ENCODE data around the gene AGER. TPM values are rescaled to one million over a fixed set of nuclear protein-coding genes. Genes with fewer than 3 reads are reported as not detected.

AGER gene
- total and polyA plus RNA-seq, 2 experiments from 2014 or later: 3.4 to 4.5 TPM

DNA sequence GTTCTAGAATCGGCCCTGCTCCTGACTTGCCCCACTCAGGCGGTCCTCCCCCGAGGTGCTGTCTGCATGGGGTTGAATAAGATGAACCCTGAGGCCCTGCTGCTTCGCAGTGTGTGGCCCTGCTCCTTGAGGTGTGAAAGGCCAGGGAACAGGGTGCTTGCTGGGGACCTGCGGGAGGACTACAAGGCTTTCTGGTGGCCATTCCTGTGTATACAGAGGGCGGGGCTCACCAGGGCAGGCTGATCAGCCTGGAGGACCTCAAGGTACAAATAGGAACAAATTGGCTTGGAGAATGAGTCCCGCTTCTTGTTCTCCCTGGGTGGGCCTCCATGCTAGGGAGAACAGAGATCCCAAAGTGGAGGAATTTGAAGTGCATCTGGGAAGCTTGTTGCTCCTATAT lies 34.1 kb upstream of the AGER start:
- Histone ChIP-seq H3K9me2 (replicated peaks; ENCODE audit: insufficient read depth) (no peaks in the 10 kb centered on the region), H4K20me1 (ENCODE audit: insufficient read depth, poor library complexity, severe bottlenecking) (no peaks in the 10 kb centered on the region), H3K79me2 (no peaks in the 10 kb centered on the region), H3K9me3 (ENCODE audit: low read depth) (no peaks in the 10 kb centered on the region), H3K27ac (no peak overlapping the region), H3K36me3 (replicated peaks; ENCODE audit: insufficient read depth, low read depth) (no peaks in the 10 kb centered on the region), H3K27me3 (no peaks in the 10 kb centered on the region), H3K4me3 (no peak overlapping the region), H3K4me1 (ENCODE audit: insufficient read depth) (no peaks in the 10 kb centered on the region), H2AFZ (no peak overlapping the region), H3K4me2 (no peak overlapping the region)
- WGBS (ENCODE audit: low lambda C conversion rate, missing lambda C conversion rate): 83% methylated on average over 7 of the region's 7 CpGs
- no peak for DNase-seq (ENCODE audit: low spot score)
- TF ChIP-seq CTCF (IDR thresholded peaks at IDR 0.05; ENCODE audit: poor library complexity): no peak
- TF ChIP-seq EZH2 (IDR thresholded peaks at IDR 0.05; ENCODE audit: borderline replicate concordance): no peak
- TF ChIP-seq EZH2phosphoT487 (IDR thresholded peaks at IDR 0.05; ENCODE audit: low read depth, severe bottlenecking, unreplicated experiment): no peak

DNA sequence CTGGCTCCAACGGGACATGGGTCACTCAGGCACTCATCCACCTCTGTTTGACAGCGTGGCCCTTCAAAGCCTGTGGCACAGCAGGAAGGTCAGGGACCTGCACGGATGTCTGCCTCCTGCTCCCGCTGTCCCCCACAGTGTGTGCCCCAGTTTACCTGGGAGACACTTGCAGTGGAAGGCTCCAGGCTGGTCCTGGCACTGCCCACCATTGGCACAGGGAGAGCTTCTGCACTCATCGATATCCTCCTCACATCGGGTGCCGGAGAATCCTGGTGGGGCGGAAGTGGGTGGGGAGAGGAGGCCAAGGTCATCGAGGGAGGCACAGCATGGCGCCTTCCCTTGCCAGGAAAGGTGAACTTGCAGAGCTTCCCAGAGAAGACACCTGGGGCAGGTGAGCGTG lies 32.9 kb upstream of the AGER start:
- WGBS (ENCODE audit: low lambda C conversion rate, missing lambda C conversion rate): 94% methylated on average over 11 of the region's 11 CpGs
- H3K9me3 ChIP-seq (ENCODE audit: low read depth): no peaks in the 10 kb centered on the region
- H3K27me3 ChIP-seq: no peaks in the 10 kb centered on the region
- no peaks in the 10 kb centered on the region for H3K4me1 ChIP-seq (ENCODE audit: insufficient read depth)
- no peaks in the 10 kb centered on the region for H3K79me2 ChIP-seq
- no peaks in the 10 kb centered on the region for H3K9me2 ChIP-seq (replicated peaks; ENCODE audit: insufficient read depth)
- TF ChIP-seq CTCF (IDR thresholded peaks at IDR 0.05; ENCODE audit: poor library complexity) (no peak), EZH2 (IDR thresholded peaks at IDR 0.05; ENCODE audit: borderline replicate concordance) (no peak), EZH2phosphoT487 (IDR thresholded peaks at IDR 0.05; ENCODE audit: low read depth, severe bottlenecking, unreplicated experiment) (no peak)
- H3K4me2 ChIP-seq: no peak overlapping the region
- H2AFZ ChIP-seq: no peak overlapping the region
- H3K27ac ChIP-seq: no peak overlapping the region
- H3K36me3 ChIP-seq (replicated peaks; ENCODE audit: insufficient read depth, low read depth): no peaks in the 10 kb centered on the region
- no peaks in the 10 kb centered on the region for H4K20me1 ChIP-seq (ENCODE audit: insufficient read depth, poor library complexity, severe bottlenecking)
- no peak overlapping the region for H3K4me3 ChIP-seq
- DNase-seq (ENCODE audit: low spot score): no peak

DNA sequence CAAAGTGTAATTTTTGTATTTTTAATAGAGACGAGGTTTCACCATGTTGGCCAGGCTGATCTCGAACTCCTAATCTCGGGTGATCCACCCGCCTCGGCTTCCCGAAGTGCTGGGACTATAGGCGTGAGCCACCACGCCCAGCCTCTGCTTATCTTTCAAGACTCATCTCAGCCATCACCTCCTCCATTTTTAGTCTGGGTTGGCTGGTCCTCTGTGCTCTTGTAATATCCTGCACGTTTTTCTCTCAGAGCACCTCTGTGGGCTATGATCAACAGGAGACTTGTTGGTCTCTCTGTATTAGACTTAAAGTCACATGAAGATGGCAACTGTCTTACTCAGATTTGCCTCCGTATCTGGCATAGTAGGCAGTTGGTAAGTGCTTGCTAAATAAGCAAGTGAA lies 32.2 kb upstream of the AGER start:
- H3K4me3 ChIP-seq: no peak overlapping the region
- H3K4me2 ChIP-seq: no peak overlapping the region
- no peaks in the 10 kb centered on the region for H3K9me2 ChIP-seq (replicated peaks; ENCODE audit: insufficient read depth)
- 85% methylated on average over 10 of the region's 10 CpGs for WGBS (ENCODE audit: low lambda C conversion rate, missing lambda C conversion rate)
- H3K36me3 ChIP-seq (replicated peaks; ENCODE audit: insufficient read depth, low read depth): no peaks in the 10 kb centered on the region
- H3K79me2 ChIP-seq: no peaks in the 10 kb centered on the region
- H3K4me1 ChIP-seq (ENCODE audit: insufficient read depth): no peaks in the 10 kb centered on the region
- no peaks in the 10 kb centered on the region for H4K20me1 ChIP-seq (ENCODE audit: insufficient read depth, poor library complexity, severe bottlenecking)
- H3K27ac ChIP-seq: no peak overlapping the region
- no peak for TF ChIP-seq EZH2 (IDR thresholded peaks at IDR 0.05; ENCODE audit: borderline replicate concordance)
- TF ChIP-seq EZH2phosphoT487 (IDR thresholded peaks at IDR 0.05; ENCODE audit: low read depth, severe bottlenecking, unreplicated experiment): no peak
- TF ChIP-seq CTCF (IDR thresholded peaks at IDR 0.05; ENCODE audit: poor library complexity): no peak
- H3K27me3 ChIP-seq: no peaks in the 10 kb centered on the region
- no peak overlapping the region for H2AFZ ChIP-seq
- no peak for DNase-seq (ENCODE audit: low spot score)
- no peaks in the 10 kb centered on the region for H3K9me3 ChIP-seq (ENCODE audit: low read depth)

DNA sequence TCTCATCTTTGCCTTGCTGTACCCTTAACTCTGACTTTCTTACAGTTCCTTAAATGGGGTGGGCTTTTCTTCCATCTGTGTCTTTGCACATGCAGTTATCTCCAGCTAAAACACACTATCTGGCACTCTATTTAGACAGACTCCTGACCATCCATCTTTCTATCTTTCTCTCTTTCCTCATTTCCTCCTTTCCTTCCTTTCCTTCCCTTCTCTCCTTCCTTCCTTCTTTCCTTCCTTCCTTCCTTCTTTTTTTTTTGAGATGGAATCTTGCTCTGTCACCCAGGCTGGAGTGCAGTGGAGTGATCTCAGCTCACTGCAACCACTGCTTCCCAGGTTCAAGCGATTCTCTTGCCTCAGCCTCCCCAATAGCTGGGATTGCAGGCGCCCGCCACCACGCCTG lies 31.6 kb upstream of the AGER start:
- no peak for DNase-seq (ENCODE audit: low spot score)
- H3K9me2 ChIP-seq (replicated peaks; ENCODE audit: insufficient read depth): no peaks in the 10 kb centered on the region
- no peaks in the 10 kb centered on the region for H3K79me2 ChIP-seq
- no peak overlapping the region for H2AFZ ChIP-seq
- H4K20me1 ChIP-seq (ENCODE audit: insufficient read depth, poor library complexity, severe bottlenecking): no peaks in the 10 kb centered on the region
- H3K4me3 ChIP-seq: no peak overlapping the region
- no peaks in the 10 kb centered on the region for H3K9me3 ChIP-seq (ENCODE audit: low read depth)
- TF ChIP-seq EZH2 (IDR thresholded peaks at IDR 0.05; ENCODE audit: borderline replicate concordance) (no peak), CTCF (IDR thresholded peaks at IDR 0.05; ENCODE audit: poor library complexity) (no peak), EZH2phosphoT487 (IDR thresholded peaks at IDR 0.05; ENCODE audit: low read depth, severe bottlenecking, unreplicated experiment) (no peak)
- H3K27me3 ChIP-seq: no peaks in the 10 kb centered on the region
- 98% methylated on average over 4 of the region's 4 CpGs for WGBS (ENCODE audit: low lambda C conversion rate, missing lambda C conversion rate)
- H3K4me1 ChIP-seq (ENCODE audit: insufficient read depth): no peaks in the 10 kb centered on the region
- no peaks in the 10 kb centered on the region for H3K36me3 ChIP-seq (replicated peaks; ENCODE audit: insufficient read depth, low read depth)
- H3K4me2 ChIP-seq: no peak overlapping the region
- H3K27ac ChIP-seq: no peak overlapping the region
